Globus pallidus (tissue), 1 donor: ENCODE measurements around the gene DQX1.

Source experiments
- DNase-seq: peaks from one replicate; pipeline ENCODE4 v3.0.0-alpha.2; 2015; ENCODE audit warnings: low spot score

DQX1 gene

DNA sequence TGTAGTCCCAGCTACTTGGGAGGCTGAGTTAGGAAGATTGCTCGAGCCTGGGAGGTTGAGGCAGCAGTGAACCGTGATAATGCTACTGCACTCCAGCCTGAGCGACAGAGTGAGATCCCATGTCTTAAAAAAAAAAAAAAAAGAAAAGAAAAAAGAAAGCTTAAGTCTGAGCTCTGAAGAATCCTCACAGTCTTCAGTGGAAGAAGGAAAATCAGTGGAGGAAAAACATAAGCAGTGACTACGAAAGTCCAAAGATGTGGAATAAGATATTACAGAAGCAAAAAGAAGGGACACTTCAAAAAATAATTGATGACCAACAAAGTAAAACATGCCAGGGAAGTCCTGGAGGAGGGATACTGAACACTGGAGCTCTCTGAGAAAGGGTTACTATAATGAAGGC is 15.8 kb downstream of the DQX1 start:
- no peak for DNase-seq

GRCh38 chr2:74507926-74508520 is 18.0 kb downstream of the DQX1 start:
- no peak for DNase-seq

GRCh38 chr2:74507145-74507925 is 18.7 kb downstream of the DQX1 start, which contains the start of gene PCGF1:
Gene PCGF1, minus strand, starts transcription at chr2:74507695. Its CDS starts 27 bp downstream, at chr2:74507668.
- peak; percentile 97 for DNase-seq

DNA sequence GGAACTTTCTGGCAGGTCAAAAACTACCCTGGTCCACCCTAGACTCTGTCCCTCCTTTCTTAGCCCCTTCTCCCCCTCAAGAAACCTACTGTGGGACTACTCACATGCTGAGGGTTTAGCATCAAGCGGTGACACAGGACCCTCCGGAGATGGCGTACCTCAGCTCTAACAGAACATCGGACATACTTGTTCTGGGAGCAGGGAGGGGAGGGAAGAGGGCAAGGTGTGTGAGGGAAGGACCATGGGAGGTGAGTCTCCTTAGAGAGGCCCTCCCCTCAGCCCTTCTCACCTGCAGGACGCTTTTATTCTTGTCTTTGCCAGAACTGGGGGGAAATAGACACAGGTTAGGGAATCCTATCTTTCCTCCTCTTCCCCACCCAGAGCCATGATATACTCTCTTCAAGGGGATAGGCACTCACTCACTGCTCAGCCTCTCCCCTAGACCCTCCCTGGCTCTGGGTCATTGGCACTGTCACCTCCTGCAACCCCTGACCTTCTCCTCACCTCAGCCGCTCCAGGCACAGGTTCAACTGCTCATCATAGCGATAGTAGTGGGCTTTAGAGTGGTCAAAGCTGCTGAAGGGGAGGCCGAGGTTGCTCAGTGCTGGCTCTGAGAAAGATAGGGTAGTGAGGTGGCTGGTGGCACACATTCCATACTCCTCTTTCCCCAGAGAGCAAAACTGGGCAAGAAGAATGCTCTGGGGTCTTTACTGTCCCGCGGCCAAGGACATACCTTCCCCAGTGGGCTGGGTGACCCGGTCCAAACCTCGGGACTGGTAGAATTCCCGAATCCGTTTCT is 20.4 kb downstream of the DQX1 start:
- no peak for DNase-seq

DNA sequence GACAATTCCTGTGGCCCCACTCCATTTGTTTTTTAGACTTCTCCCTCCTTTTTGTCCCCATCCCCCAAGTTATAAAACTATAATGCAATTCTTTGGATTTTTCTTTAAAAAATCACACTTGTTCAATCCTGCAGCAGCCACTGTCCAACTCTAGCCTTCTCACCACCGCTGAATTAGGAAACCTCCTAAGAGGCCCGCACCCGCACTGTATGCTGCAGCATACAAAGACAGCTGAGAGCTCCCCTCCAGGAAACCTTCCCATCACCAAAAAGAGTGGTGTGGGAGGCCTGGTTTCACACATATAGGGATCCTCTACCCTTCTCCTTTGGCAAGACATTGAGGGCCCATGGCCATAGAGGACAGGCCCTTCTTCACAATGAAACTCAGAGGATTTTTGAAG is 21.4 kb downstream of the DQX1 start:
- DNase-seq = no peak

GRCh38 chr2:74503506-74504475 is 22.2 kb downstream of the DQX1 start:
- no peak for DNase-seq

- no peak for DNase-seq
These were observed 23.1 kb downstream of the DQX1 start for GRCh38 chr2:74502720-74503505.

GRCh38 chr2:74502147-74502719 is 23.8 kb downstream of the DQX1 start:
- DNase-seq = no peak

- DNase-seq = no peak
These were observed 24.5 kb downstream of the DQX1 start for GRCh38 chr2:74501335-74502071.

GRCh38 chr2:74500578-74500946 is 25.5 kb downstream of the DQX1 start:
- DNase-seq = no peak

DNA sequence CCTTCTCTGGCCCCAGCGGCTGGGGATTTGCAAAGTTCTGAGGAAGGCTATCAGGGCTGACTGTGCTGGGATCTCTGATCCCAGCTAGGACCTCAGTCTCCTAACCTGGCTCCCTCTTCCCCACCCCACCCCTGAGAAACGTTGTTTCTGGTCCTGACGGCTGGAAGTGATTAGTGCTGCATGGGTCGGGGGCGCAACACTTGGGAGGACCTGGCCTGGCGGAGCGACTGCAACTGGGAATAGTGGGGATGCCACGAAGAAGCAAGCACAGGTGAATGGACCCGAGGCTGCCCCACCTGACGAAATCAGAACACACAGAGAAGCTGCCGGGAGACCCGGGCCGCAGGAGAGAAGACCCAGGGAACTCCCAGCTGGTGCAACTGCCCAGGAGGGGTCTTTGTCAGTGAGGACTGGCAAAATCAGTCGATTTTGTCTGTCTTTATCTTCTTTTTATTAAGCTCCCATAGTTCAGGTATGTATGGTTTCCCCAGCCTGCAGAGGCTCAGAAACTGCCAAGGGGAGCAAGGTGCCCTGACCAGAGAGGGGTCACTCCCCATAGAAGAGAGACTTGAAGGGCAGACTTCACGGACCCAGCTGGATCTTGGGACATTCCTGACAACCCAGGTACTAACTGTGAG is 26.0 kb downstream of the DQX1 start:
- no peak for DNase-seq

GRCh38 chr2:74499267-74499939 is 26.6 kb downstream of the DQX1 start, which contains the start of gene LBX2:
Gene LBX2, minus strand, starts transcription at chr2:74499603. Its CDS starts 66 bp downstream, at chr2:74499537.
- no peak for DNase-seq

- no peak for DNase-seq
These were observed 27.3 kb downstream of the DQX1 start for GRCh38 chr2:74498500-74499266.

GRCh38 chr2:74497777-74498499 is 28.1 kb downstream of the DQX1 start:
- no peak for DNase-seq

DNA sequence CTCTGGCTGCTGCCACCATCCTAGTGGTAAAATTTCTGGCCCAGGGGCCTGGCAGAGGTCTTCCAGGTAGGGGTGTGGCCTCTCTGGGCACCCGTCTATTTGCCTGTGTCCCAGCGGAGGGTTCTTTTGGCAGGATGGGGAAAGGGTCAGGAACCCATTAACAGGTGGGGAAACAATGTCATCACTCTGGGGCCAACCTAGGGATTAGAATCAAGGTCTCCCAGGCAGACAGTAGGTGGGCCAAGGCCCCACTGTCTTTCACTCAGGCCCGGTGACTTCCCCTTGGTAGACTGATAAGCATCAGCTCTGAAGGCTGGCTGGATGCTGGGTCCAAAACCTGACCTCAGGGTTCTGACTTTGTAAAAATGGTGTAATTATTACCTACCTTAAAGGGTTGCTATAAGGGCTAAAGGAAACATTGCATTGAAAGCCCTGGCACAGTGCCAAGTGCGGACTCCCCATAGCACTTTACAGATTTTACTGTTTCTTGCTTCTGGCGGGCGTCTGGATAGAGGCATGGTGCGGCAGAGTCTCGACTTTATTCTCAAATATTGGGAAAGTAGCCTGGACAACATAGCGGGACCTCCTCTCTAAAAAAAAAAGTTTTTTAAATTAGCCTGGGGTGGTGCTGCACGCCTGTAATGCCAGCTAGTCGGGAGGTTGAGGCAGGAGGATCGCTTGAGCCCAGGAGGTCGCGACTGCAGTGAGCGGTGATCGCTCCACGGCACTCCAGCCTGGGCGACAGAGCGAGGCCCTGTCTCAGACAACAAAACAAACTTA is 28.8 kb downstream of the DQX1 start:
- DNase-seq = no peak

- DNase-seq = no peak
These were observed 30.6 kb downstream of the DQX1 start for GRCh38 chr2:74495440-74495839.
